Measurements from ENCODE around the gene TMSB15B.
"Not testable (repeated sequence)": the region's sequence is repeated elsewhere in the genome, so short reads cannot be mapped to it uniquely, and the experiment has no call there.

DNA sequence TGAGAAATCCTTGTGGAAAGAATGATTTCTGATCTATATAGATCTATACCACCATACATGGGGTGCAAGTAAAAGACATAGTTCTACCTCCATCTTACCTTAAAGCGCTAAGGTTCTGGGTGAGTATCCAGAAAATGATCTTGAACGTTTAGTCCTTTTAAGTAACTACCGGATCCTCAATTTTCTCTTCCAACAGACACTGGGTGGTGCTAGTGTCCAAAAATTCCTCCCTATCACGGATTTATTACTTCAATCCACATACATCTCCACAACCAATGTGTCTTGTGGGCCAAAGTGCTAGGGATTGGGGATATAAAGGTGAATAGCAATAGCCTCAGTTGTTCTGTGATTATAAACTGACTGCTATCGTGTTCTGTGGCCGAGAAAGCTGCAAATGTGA, 1.8 kb upstream of the TMSB15B start:
- TF ChIP-seq, protein P1, sequence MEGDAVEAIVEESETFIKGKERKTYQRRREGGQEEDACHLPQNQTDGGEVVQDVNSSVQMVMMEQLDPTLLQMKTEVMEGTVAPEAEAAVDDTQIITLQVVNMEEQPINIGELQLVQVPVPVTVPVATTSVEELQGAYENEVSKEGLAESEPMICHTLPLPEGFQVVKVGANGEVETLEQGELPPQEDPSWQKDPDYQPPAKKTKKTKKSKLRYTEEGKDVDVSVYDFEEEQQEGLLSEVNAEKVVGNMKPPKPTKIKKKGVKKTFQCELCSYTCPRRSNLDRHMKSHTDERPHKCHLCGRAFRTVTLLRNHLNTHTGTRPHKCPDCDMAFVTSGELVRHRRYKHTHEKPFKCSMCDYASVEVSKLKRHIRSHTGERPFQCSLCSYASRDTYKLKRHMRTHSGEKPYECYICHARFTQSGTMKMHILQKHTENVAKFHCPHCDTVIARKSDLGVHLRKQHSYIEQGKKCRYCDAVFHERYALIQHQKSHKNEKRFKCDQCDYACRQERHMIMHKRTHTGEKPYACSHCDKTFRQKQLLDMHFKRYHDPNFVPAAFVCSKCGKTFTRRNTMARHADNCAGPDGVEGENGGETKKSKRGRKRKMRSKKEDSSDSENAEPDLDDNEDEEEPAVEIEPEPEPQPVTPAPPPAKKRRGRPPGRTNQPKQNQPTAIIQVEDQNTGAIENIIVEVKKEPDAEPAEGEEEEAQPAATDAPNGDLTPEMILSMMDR (IDR thresholded peaks at IDR 0.05 in 4 of 5, conservative IDR thresholded peaks at IDR 0.05 in 1 of 5): not testable (repeated sequence)
- not testable (repeated sequence) for TF ChIP-seq POLR2A (IDR thresholded peaks at IDR 0.05)

All from gastrocnemius medialis (tissue), 4 donors.